Right atrium auricular region (tissue), 2 donors: Measurements from ENCODE around the gene TADA3. TPM values are rescaled to one million over a fixed set of nuclear protein-coding genes. Genes with fewer than 3 reads are reported as not detected.
A peak's percentile ranks its signal among the peaks of the same experiment; 100 is the strongest.

Source experiments
- DNase-seq: peaks from one replicate; pipeline ENCODE4 v3.0.0-alpha.2; 2019; ENCODE audit warnings: low spot score
- H3K27ac ChIP-seq, 2 donors: fragments of 200-600 bp; sonication (generic); 1 replicate in 1 of 2; 2 replicates in 1 of 2; pipeline ENCODE4 v1.5.1; 2016 to 2019
- H3K27me3 ChIP-seq, 2 donors: fragments of 200-600 bp; sonication (generic); one replicate each; pipeline versions ENCODE4 v1.5.1 to v1.6.0; 2017 to 2019
- H3K36me3 ChIP-seq: fragments of 200-600 bp; sonication (generic); one replicate; pipeline ENCODE4 v1.5.1; 2016
- H3K4me1 ChIP-seq, 2 donors: fragments of 200-600 bp; sonication (generic); one replicate each; pipeline versions ENCODE4 v1.5.1 to v1.6.0; 2017 to 2019
- H3K4me3 ChIP-seq, 2 donors: fragments of 200-600 bp; sonication (generic); 1 replicate in 1 of 2; 2 replicates in 1 of 2; pipeline ENCODE4 v1.5.1; 2017 to 2019; ENCODE audit warnings: mild to moderate bottlenecking in 1 of 2, moderate library complexity in 1 of 2
- H3K9me3 ChIP-seq, 2 donors: fragments of 200-600 bp; sonication (generic); one replicate each; pipeline ENCODE4 v1.5.1; 2019
- total RNA-seq, 2 donors: library from RNA; depleted of rRNA; stranded (reverse); fragments of >200 nt; gene quantifications; one replicate each; pipeline ENCODE4 v1.1.0, GENCODE V29; 2016
- TF ChIP-seq, protein P1 (sequence below), 2 donors: fragments of 200-600 bp; sonication (generic); IDR thresholded peaks; one replicate each; pipeline ENCODE4 v1.5.1; 2019; ENCODE audit warnings: antibody characterized with exemption in 2 of 2

TADA3 gene
- total RNA-seq, 2 donors from 2014 or later = 43.6 to 57.3 TPM

DNA sequence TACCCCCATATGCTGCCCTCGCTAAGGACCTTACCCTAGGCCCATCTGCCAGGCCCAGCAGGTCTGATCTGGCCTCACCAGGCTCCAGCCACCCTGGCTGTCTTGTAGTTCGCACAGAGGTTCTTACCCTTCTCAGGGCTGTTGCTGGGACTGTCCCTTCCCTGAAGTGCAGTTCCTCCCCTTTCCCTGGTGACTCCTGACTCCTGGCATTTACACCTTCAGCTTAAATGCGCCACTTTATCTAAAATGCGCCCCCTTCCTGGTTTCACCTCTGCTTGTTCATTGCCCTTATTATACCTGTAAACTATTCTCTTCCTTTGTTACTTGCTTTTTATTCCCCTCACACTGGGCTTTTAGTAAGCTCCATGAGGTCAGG is 17.0 kb upstream of the TADA3 start:
- Histone ChIP-seq H3K4me3 (peak overlapping the region; percentile 65 to 86), H3K9me3 (no peaks in the 10 kb centered on the region), H3K27ac (peak overlapping the region; percentile 92 to 96), H3K4me1 (peaks cover 0 to 17% of the 10 kb centered on the region in 2 donors), H3K36me3 (peaks cover 26% of the 10 kb centered on the region), H3K27me3 (no peaks in the 10 kb centered on the region)
- DNase-seq = no peak
- TF ChIP-seq, protein P1, sequence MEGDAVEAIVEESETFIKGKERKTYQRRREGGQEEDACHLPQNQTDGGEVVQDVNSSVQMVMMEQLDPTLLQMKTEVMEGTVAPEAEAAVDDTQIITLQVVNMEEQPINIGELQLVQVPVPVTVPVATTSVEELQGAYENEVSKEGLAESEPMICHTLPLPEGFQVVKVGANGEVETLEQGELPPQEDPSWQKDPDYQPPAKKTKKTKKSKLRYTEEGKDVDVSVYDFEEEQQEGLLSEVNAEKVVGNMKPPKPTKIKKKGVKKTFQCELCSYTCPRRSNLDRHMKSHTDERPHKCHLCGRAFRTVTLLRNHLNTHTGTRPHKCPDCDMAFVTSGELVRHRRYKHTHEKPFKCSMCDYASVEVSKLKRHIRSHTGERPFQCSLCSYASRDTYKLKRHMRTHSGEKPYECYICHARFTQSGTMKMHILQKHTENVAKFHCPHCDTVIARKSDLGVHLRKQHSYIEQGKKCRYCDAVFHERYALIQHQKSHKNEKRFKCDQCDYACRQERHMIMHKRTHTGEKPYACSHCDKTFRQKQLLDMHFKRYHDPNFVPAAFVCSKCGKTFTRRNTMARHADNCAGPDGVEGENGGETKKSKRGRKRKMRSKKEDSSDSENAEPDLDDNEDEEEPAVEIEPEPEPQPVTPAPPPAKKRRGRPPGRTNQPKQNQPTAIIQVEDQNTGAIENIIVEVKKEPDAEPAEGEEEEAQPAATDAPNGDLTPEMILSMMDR (IDR thresholded peaks at IDR 0.05) = no peak

DNA sequence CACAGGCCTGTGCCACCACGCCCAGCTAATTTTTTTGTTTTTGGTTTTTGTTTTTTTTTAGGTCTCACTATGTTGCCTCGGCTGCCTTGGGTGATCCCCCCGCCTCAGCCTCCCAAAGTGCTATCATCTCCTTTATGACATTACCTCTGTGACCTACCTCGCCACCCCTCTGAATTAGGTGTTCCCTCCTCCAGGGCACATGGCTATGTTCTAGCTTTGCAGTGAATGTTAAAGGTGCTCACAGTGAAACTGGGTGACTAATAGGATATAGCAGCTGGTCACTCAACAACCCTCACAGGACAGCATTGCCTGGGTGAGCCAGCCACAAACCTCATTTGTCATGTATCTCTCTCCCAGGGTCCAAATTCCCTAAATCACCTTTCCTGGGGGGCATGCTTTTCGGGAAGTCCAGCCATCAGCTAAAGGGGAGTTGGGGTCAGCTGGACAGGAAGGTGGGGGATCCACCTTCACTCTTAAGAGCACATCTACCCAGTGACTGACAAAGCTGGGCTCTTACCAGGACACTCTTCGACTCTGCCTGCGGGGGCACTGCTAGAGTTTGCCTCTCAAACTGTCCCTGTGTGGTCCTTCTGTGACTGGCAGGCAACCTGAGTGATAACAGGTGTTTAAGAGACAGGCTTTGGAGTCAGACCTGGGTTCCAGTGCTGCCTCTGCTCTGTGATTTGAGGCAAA is 16.2 kb upstream of the TADA3 start:
- Histone ChIP-seq H3K27ac (peak overlapping the region; percentile 92 to 96), H3K27me3 (no peaks in the 10 kb centered on the region), H3K4me3 (no peak overlapping the region), H3K4me1 (peaks cover 0 to 17% of the 10 kb centered on the region in 2 donors), H3K36me3 (peaks cover 33% of the 10 kb centered on the region), H3K9me3 (no peaks in the 10 kb centered on the region)
- DNase-seq = no peak
- TF ChIP-seq, protein P1 (IDR thresholded peaks at IDR 0.05) = no peak

DNA sequence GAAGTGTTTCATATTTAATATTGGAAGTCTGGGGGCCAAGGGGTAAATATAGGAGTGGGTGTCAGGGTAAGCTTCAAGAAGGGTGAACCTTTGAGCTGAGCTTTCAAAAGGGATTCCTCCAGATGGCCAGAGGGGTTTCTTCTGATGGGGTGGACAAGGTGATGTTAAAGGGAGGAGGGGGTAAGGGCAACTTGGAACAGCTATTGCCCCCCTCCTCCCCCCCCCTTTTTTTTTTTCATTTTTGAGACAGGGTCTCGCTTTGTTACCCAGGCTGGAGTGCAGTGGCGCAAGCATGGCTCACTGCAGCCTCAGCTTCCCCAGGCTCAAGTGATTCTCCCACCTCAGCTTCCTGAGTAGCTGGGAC is 15.7 kb upstream of the TADA3 start:
- no peak for DNase-seq
- Histone ChIP-seq H3K36me3 (peaks cover 39% of the 10 kb centered on the region), H3K4me3 (no peak overlapping the region), H3K9me3 (no peaks in the 10 kb centered on the region), H3K27me3 (no peaks in the 10 kb centered on the region), H3K27ac (no peak overlapping the region), H3K4me1 (peaks cover 0 to 22% of the 10 kb centered on the region in 2 donors)
- TF ChIP-seq, protein P1 (IDR thresholded peaks at IDR 0.05) = no peak

DNA sequence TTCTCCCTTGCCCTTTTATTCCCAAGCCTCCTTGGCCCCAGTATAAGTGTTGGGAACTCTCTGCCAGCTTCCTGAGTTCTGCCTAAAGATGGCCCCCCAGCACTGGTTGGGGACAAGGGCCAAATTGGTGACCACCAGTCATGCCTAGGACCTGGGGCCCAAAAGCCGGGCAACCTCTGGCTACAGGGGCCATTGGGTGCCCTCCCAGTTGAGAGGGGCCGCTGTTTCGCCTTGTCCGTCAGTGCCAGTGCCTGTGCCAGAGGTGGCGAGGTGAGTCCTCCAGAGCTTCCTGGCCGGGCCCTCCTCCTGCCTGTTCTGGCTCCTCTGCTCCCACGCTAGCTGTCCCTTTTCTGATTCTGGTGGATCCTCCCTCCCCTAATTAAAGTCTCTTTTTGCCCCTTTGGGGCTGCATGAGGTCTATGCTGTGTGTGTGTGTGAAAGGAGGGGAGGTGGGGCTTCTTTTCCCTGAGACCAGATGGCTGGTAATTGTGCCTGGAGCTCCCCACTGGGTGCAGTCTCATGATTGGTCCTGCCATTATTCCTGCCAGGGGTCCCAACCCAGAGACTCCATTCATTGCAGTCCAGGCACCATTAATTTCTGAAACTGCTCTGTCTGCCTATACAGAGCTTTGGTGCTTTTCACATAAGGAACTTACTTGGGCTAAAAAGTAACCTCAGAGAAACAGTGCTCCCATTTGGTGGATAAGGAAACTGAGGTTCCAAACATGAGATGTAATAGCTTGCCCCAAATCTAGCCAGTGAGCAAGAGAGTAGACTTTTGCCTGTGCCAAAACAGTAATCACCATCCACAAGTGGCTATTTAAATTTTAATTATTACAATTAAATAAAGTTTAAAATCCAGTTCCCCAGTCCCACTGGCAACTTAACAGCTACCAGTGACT is 14.7 kb upstream of the TADA3 start:
- Histone ChIP-seq H3K4me3 (no peak overlapping the region), H3K9me3 (no peaks in the 10 kb centered on the region), H3K4me1 (peaks cover 0 to 25% of the 10 kb centered on the region in 2 donors), H3K36me3 (peaks cover 44% of the 10 kb centered on the region), H3K27me3 (no peaks in the 10 kb centered on the region), H3K27ac (no peak overlapping the region)
- TF ChIP-seq, protein P1 (IDR thresholded peaks at IDR 0.05) = no peak
- DNase-seq = no peak

DNA sequence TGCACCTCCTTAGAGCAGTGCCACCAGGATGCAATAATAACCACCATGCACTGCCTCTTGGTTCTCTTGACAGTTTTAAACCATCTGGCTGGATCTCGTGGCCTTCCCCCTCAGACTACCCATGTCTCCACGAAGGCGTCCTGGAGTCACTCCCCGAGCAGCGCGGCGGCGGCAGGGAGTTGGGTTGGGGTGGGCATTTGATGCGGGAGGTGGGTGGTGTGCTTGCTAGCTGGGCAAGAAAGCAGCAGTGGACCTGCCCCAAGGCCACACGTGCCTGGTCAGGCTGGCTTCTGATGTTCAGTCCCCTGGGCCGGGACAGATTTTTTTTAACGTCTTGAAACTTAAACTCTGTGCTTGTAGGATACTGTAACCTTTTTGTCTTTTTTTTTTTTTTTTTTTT is 13.9 kb upstream of the TADA3 start:
- DNase-seq = no peak
- TF ChIP-seq, protein P1 (IDR thresholded peaks at IDR 0.05) = no peak
- Histone ChIP-seq H3K27me3 (no peaks in the 10 kb centered on the region), H3K4me1 (peaks cover 0 to 23% of the 10 kb centered on the region in 2 donors), H3K9me3 (no peaks in the 10 kb centered on the region), H3K4me3 (no peak overlapping the region), H3K27ac (no peak overlapping the region), H3K36me3 (peaks cover 52% of the 10 kb centered on the region)
